ENCODE measurements around the gene HBE1. TPM values are rescaled to one million over a fixed set of nuclear protein-coding genes. Genes with fewer than 3 reads are reported as not detected.
A peak's percentile ranks its signal among the peaks of the same experiment; 100 is the strongest.
"Not testable (repeated sequence)": the region's sequence is repeated elsewhere in the genome, so short reads cannot be mapped to it uniquely, and the experiment has no call there.

HBE1 gene
- total RNA-seq, 2 donors from 2014 or later = not detected

DNA sequence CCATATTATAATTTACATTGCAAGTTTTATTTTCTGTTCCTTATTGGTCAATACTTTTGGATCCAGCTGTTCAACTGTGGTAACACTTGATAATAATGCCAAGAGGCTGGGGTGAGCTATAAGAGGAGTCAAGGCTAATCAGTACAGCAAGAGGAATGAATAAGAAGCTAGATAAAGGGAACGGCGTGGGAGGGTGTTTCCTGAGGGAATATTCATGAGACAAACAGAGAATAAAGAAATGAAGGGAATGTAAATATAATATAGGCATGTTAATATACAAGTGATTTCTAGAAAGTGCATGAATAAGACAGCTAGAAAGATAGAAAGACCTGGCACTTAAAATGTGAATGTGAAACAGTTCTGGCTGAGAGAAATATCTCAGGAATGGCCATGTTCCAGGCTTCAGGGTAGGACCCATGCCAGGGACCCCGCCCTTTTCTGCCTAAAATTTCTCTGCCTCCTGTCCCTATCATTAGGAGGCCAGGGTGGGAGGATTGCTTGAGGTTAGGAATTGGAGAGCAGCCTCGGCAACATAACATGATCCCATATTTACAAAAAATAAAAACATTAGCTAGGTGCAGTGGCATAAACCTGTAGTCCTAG lies 28.1 kb upstream of the HBE1 start:
- no peak for ATAC-seq
- Histone ChIP-seq H3K9me3 (no peaks in the 10 kb centered on the region), H3K4me1 (no peaks in the 10 kb centered on the region), H3K27ac (no peak overlapping the region), H3K36me3 (replicated peaks in 1 of 2; ENCODE audit: insufficient read depth in 1 of 2, low read depth in 2 of 2) (no peaks in the 10 kb centered on the region), H3K27me3 (no peaks in the 10 kb centered on the region), H3K4me3 (no peak overlapping the region)
- intact Hi-C loops (cut with DNase I) = no loop called here
- TF ChIP-seq, protein P1, sequence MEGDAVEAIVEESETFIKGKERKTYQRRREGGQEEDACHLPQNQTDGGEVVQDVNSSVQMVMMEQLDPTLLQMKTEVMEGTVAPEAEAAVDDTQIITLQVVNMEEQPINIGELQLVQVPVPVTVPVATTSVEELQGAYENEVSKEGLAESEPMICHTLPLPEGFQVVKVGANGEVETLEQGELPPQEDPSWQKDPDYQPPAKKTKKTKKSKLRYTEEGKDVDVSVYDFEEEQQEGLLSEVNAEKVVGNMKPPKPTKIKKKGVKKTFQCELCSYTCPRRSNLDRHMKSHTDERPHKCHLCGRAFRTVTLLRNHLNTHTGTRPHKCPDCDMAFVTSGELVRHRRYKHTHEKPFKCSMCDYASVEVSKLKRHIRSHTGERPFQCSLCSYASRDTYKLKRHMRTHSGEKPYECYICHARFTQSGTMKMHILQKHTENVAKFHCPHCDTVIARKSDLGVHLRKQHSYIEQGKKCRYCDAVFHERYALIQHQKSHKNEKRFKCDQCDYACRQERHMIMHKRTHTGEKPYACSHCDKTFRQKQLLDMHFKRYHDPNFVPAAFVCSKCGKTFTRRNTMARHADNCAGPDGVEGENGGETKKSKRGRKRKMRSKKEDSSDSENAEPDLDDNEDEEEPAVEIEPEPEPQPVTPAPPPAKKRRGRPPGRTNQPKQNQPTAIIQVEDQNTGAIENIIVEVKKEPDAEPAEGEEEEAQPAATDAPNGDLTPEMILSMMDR (IDR thresholded peaks at IDR 0.05) = no peak
- no peak for TF ChIP-seq POLR2A (IDR thresholded peaks at IDR 0.05)
- no peak for DNase-seq
- 55 to 59% methylated on average over 4 of the region's 4 CpGs for WGBS, 2 donors

- ATAC-seq; H3K27ac ChIP-seq; DNase-seq; H3K4me1 ChIP-seq; intact Hi-C loops (cut with DNase I); H3K4me3 ChIP-seq; H3K9me3 ChIP-seq; H3K27me3 ChIP-seq; H3K36me3 ChIP-seq (replicated peaks in 1 of 2; ENCODE audit: insufficient read depth in 1 of 2, low read depth in 2 of 2): not testable (repeated sequence)
- WGBS, 2 donors = 85 to 91% methylated on average over 7 to 20 of the region's 41 CpGs
Observed at GRCh38 chr11:5294342-5294995, 24.7 kb upstream of the HBE1 start.

DNA sequence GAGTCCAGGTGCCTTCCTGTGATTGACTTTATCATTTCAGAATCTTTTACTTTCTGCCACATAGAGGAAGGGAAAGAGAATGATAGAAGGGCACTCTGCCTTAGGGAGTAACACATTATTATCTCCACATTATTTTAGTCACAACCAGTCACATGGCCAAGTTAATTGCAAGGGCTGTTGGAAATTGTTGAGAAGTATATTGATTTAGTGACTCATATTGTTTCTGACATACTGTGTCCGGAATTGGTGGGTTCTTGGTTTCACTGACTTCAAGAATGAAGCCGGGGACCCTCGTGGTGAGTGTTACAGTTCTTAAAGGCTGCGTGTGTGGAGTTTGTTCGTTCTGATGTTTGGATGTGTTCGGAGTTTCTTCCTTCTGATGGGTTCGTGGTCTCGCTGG lies 23.3 kb upstream of the HBE1 start:
- 86 to 87% methylated on average over 8 of the region's 8 CpGs for WGBS, 2 donors
- Histone ChIP-seq H3K4me1 (no peaks in the 10 kb centered on the region), H3K4me3 (no peak overlapping the region), H3K27ac (no peak overlapping the region), H3K36me3 (replicated peaks in 1 of 2; ENCODE audit: insufficient read depth in 1 of 2, low read depth in 2 of 2) (no peaks in the 10 kb centered on the region), H3K27me3 (no peaks in the 10 kb centered on the region), H3K9me3 (no peaks in the 10 kb centered on the region)
- DNase-seq (no peak), ATAC-seq (no peak)
- intact Hi-C loops (cut with DNase I) = no loop called here
- TF ChIP-seq, protein P1 (IDR thresholded peaks at IDR 0.05) = no peak
- no peak for TF ChIP-seq POLR2A (IDR thresholded peaks at IDR 0.05)

GRCh38 chr11:5291207-5291838 lies 21.6 kb upstream of the HBE1 start:
- no peak overlapping the region for H3K27ac ChIP-seq
- H3K9me3 ChIP-seq = no peaks in the 10 kb centered on the region
- 66 to 73% methylated on average over 1 of the region's 1 CpG for WGBS, 2 donors
- TF ChIP-seq, protein P1 (IDR thresholded peaks at IDR 0.05) = peak in 3 of 7 experiments; percentile 6 to 28 (median 15)
- no peak for TF ChIP-seq POLR2A (IDR thresholded peaks at IDR 0.05)
- no peaks in the 10 kb centered on the region for H3K4me1 ChIP-seq
- DNase-seq = no peak
- intact Hi-C loops (cut with DNase I) = no loop called here
- ATAC-seq = no peak
- no peaks in the 10 kb centered on the region for H3K36me3 ChIP-seq (replicated peaks in 1 of 2; ENCODE audit: insufficient read depth in 1 of 2, low read depth in 2 of 2)
- no peaks in the 10 kb centered on the region for H3K27me3 ChIP-seq
- H3K4me3 ChIP-seq = no peak overlapping the region

DNA sequence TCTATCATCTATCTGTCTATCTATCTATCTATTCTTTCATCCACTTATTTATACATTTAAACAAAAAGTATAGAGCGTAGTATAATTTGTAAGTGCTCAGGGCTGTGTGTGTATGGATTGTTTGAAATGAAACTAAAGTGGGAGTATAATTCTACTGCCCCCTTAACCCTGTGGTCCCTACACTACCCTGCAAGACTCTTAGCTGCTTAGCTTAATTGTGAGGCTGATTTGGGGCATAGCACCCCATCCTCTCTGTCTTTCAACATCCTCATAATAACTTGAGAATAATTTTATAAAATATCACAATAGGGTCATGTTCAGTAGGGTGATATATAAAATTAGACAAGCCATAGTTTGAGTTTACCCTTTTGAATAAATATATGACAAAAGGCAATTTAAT lies 20.4 kb upstream of the HBE1 start:
- H3K36me3 ChIP-seq (replicated peaks in 1 of 2; ENCODE audit: insufficient read depth in 1 of 2, low read depth in 2 of 2) = no peaks in the 10 kb centered on the region
- whole genome bisulfite sequencing, 2 donors = 78 to 88% methylated on average over 1 of the region's 1 CpG
- intact Hi-C loops (cut with DNase I) = no loop called here
- no peak overlapping the region for H3K4me3 ChIP-seq
- no peaks in the 10 kb centered on the region for H3K27me3 ChIP-seq
- no peak for ATAC-seq
- H3K9me3 ChIP-seq = no peaks in the 10 kb centered on the region
- H3K4me1 ChIP-seq = no peaks in the 10 kb centered on the region
- TF ChIP-seq POLR2A (IDR thresholded peaks at IDR 0.05) = no peak
- TF ChIP-seq, protein P1 (IDR thresholded peaks at IDR 0.05) = no peak
- no peak overlapping the region for H3K27ac ChIP-seq
- DNase-seq = no peak

Data from body of pancreas (tissue), 4 donors.